Activated T-helper 1 cell treated with anti-CD3 and anti-CD28 coated beads, Interleukin-2, amount 50 U/mL, for 16 hours (primary cell): ENCODE measurements around the gene DNAJC5G.
A peak's percentile ranks its signal among the peaks of the same experiment; 100 is the strongest.
"Not testable (repeated sequence)": the region's sequence is repeated elsewhere in the genome, so short reads cannot be mapped to it uniquely, and the experiment has no call there.

ENCODE experiments used
- DNase-seq, 2 donors: peaks; one replicate each; pipeline ENCODE4 v3.0.0-alpha.2; 2020; ENCODE audit warnings: low read depth in 1 of 2, low spot score in 1 of 2

The DNAJC5G gene

GRCh38 chr2:27251766-27252165, 23.5 kb upstream of the DNAJC5G start:
- no peak for DNase-seq

- no peak for DNase-seq
These were observed 20.0 kb upstream of the DNAJC5G start for GRCh38 chr2:27255187-27255586.

GRCh38 chr2:27255660-27256059, 19.6 kb upstream of the DNAJC5G start:
- no peak for DNase-seq

GRCh38 chr2:27256855-27257454, 18.3 kb upstream of the DNAJC5G start:
- no peak for DNase-seq

- no peak for DNase-seq
These were observed 17.2 kb upstream of the DNAJC5G start for GRCh38 chr2:27258051-27258450.

- no peak for DNase-seq
These were observed 13.8 kb upstream of the DNAJC5G start for GRCh38 chr2:27261241-27261925.

GRCh38 chr2:27261926-27262298, 13.3 kb upstream of the DNAJC5G start:
- no peak for DNase-seq

- peak; percentile 33 to 51 for DNase-seq
These were observed 12.6 kb upstream of the DNAJC5G start, which contains the start of gene SLC30A3 for GRCh38 chr2:27262379-27263286. TSS of gene SLC30A3 (minus strand) at chr2:27263047. CDS start at chr2:27262906, 141 bp downstream.

- DNase-seq, result no peak
These were observed 11.7 kb upstream of the DNAJC5G start for GRCh38 chr2:27263287-27264252.

GRCh38 chr2:27264253-27264752, 10.9 kb upstream of the DNAJC5G start:
- DNase-seq, result no peak

- DNase-seq, result peak in 1 of 2 donors; percentile 47
These were observed 10.3 kb upstream of the DNAJC5G start for GRCh38 chr2:27264753-27265535.

GRCh38 chr2:27265536-27265870, 9.7 kb upstream of the DNAJC5G start:
- no peak for DNase-seq

GRCh38 chr2:27268296-27268695, 6.9 kb upstream of the DNAJC5G start:
- DNase-seq, result not testable (repeated sequence)

GRCh38 chr2:27270131-27270530, 5.1 kb upstream of the DNAJC5G start:
- no peak for DNase-seq

- no peak for DNase-seq
These were observed 4.6 kb upstream of the DNAJC5G start for GRCh38 chr2:27270670-27271069.

- no peak for DNase-seq
These were observed 3.4 kb upstream of the DNAJC5G start for GRCh38 chr2:27271631-27272340.

GRCh38 chr2:27272537-27273522, 2.4 kb upstream of the DNAJC5G start:
- DNase-seq, result not testable (repeated sequence)

- no peak for DNase-seq
These were observed 2.8 kb downstream of the DNAJC5G start for GRCh38 chr2:27278010-27278409.
